ENCODE results near the gene VARS2. TPM values are rescaled to one million over a fixed set of nuclear protein-coding genes. Genes with fewer than 3 reads are reported as not detected.
"Not testable (repeated sequence)": the region's sequence is repeated elsewhere in the genome, so short reads cannot be mapped to it uniquely, and the experiment has no call there.

The VARS2 gene
- total RNA-seq, 2 donors from 2014 or later, result 12.1 to 13.6 TPM

DNA sequence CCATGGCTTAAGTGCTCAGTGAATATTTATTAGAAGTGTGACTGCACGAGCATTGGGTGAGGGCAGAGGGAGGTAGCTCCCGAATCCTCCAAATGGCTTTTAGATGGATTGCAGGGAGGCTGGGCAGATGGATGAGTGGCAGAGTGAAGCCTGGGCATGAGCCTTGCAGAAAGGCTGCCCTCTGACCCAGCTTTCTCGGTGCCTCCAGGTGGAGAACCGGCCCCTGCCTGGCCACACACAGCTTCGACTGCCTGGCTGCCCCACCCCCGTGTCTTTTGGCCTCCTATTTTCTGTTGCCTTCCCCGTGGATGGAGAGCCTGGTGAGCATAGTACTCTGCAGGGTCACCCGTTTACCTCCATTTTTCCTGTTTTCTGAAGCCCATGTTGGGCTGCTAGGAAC is 3.4 kb downstream of the VARS2 start:
- DNase-seq (ENCODE audit: low spot score), result no peak
- Histone ChIP-seq H3K4me1 (peaks cover 0 to 25% of the 10 kb centered on the region in 2 donors), H3K36me3 (peaks cover 37% of the 10 kb centered on the region), H3K9me3 (no peaks in the 10 kb centered on the region), H3K27ac (no peak overlapping the region), H3K4me3 (no peak overlapping the region), H3K27me3 (no peaks in the 10 kb centered on the region)
- TF ChIP-seq, protein P1, sequence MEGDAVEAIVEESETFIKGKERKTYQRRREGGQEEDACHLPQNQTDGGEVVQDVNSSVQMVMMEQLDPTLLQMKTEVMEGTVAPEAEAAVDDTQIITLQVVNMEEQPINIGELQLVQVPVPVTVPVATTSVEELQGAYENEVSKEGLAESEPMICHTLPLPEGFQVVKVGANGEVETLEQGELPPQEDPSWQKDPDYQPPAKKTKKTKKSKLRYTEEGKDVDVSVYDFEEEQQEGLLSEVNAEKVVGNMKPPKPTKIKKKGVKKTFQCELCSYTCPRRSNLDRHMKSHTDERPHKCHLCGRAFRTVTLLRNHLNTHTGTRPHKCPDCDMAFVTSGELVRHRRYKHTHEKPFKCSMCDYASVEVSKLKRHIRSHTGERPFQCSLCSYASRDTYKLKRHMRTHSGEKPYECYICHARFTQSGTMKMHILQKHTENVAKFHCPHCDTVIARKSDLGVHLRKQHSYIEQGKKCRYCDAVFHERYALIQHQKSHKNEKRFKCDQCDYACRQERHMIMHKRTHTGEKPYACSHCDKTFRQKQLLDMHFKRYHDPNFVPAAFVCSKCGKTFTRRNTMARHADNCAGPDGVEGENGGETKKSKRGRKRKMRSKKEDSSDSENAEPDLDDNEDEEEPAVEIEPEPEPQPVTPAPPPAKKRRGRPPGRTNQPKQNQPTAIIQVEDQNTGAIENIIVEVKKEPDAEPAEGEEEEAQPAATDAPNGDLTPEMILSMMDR (IDR thresholded peaks at IDR 0.05), result no peak

DNA sequence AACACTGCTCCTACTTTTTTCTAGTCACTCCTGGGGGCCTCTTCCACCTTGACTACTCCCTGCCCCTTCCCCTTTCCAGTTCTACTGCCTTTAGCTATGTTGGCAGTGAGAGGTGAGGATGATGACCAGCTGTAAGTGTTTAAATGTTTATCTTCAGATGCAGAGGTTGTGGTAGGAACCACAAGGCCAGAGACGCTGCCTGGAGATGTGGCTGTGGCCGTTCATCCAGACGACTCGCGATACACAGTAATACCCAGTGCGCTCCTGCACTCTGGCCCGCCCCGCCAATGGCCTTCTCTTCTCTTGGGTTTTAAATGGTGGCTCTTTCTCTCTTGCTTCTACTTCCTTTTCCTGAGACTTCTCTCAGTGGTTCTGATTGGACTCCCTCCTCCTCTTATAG is 4.6 kb downstream of the VARS2 start:
- Histone ChIP-seq H3K27ac (no peak overlapping the region), H3K36me3 (peaks cover 47% of the 10 kb centered on the region), H3K27me3 (no peaks in the 10 kb centered on the region), H3K4me3 (no peak overlapping the region), H3K4me1 (peaks cover 0 to 21% of the 10 kb centered on the region in 2 donors), H3K9me3 (no peaks in the 10 kb centered on the region)
- DNase-seq (ENCODE audit: low spot score), result no peak
- TF ChIP-seq, protein P1 (IDR thresholded peaks at IDR 0.05), result no peak

DNA sequence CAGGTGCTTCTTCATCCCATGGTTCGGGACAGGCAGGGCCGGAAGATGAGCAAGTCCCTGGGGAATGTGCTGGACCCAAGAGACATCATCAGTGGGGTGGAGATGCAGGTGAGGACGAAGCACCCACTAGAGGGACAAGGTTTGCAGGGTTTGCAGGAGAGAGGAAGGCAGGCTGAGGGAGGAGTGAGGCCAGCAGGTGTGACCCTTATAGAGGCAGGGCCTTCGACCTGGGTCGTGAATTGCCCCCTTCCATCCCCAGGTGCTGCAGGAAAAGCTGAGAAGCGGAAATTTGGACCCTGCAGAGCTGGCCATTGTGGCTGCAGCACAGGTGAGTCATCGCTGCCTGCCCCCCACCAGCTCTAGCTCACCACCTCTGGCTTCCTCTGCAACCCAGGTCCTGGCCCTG is 8.4 kb downstream of the VARS2 start:
- H3K36me3 ChIP-seq, result peaks cover 61% of the 10 kb centered on the region
- no peak overlapping the region for H3K4me3 ChIP-seq
- TF ChIP-seq, protein P1 (IDR thresholded peaks at IDR 0.05), result no peak
- H3K4me1 ChIP-seq, result peaks cover 0 to 11% of the 10 kb centered on the region in 2 donors
- no peak overlapping the region for H3K27ac ChIP-seq
- no peak for DNase-seq (ENCODE audit: low spot score)
- H3K9me3 ChIP-seq, result no peaks in the 10 kb centered on the region
- no peaks in the 10 kb centered on the region for H3K27me3 ChIP-seq

DNA sequence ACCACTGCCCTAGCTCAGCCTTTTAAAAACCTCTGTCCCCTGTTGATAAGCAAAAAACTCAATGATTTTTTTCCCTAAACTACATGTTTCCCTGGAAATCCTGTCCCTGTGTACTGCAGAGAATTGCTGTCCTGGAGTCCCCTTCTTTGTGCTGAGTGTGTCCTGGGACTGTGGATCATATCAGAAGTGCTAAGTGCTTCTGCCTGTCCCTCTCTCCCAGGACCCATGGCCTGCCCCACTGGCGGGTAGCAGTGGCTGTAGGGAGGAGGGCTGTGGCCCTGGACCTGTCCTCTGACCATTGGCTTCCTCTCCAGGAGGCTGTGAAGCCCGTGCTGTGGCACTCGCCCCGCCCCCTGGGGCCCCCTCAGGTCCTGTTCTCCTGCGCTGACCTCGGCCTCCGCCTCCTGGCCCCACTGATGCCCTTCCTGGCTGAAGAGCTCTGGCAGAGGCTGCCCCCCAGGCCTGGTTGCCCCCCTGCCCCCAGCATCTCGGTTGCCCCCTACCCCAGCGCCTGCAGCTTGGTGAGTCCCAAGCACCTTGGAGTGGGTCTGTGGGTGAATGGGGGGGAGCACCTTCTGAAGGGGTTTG is 10.1 kb downstream of the VARS2 start:
- H3K4me3 ChIP-seq; DNase-seq (ENCODE audit: low spot score); H3K27me3 ChIP-seq; H3K9me3 ChIP-seq; H3K27ac ChIP-seq: not testable (repeated sequence)
- Histone ChIP-seq H3K4me1 (peaks cover 0 to 11% of the 10 kb centered on the region in 2 donors), H3K36me3 (peaks cover 54% of the 10 kb centered on the region)

DNA sequence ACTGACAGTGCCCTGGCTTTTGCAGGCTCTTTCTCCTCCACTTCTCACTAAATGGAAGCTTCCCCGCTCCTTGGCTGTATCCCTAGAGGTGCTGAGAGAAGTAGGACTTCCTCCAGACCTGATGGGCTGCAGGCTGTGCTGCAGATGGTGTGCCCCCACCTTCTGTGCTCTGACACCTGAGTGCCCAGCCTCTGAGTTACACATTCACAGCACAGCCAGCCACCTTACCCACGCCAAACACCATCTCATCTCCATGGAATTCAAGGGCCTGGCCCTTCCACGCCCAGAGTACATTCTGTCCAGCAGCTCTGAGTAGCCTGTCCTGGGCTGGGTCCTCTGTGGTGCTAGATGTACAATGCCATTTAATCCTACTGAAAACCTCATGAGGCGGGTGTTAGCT is 12.6 kb downstream of the VARS2 start:
- TF ChIP-seq, protein P1 (IDR thresholded peaks at IDR 0.05), result no peak
- no peaks in the 10 kb centered on the region for H3K27me3 ChIP-seq
- no peak for DNase-seq (ENCODE audit: low spot score)
- peaks cover 33% of the 10 kb centered on the region for H3K36me3 ChIP-seq
- H3K27ac ChIP-seq, result peak overlapping the region in 1 of 2 donors; percentile 48
- no peak overlapping the region for H3K4me3 ChIP-seq
- peaks cover 0 to 10% of the 10 kb centered on the region in 2 donors for H3K9me3 ChIP-seq
- peaks cover 0 to 11% of the 10 kb centered on the region in 2 donors for H3K4me1 ChIP-seq

DNA sequence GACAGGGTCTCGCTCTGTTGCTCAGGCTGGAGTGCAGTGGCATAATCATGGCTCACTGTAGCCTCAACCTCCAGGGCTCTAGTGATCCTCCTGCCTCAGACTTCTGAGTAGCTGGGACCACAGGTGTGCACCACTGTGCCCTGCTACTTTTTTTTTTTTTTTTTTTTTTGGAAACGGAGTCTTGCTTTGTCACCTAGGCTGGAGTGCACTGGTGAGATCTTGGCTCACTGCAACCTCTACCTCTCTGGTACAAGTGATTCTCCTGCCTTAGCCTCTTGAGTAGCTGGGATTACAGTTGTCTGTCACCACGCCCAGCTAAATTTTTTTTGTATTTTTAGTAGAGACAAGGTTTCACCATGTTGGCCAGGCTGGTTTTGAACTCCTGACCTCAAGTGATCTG is 13.0 kb downstream of the VARS2 start:
- Histone ChIP-seq H3K27ac (peak overlapping the region in 1 of 2 donors; percentile 48), H3K36me3 (peaks cover 29% of the 10 kb centered on the region)

DNA sequence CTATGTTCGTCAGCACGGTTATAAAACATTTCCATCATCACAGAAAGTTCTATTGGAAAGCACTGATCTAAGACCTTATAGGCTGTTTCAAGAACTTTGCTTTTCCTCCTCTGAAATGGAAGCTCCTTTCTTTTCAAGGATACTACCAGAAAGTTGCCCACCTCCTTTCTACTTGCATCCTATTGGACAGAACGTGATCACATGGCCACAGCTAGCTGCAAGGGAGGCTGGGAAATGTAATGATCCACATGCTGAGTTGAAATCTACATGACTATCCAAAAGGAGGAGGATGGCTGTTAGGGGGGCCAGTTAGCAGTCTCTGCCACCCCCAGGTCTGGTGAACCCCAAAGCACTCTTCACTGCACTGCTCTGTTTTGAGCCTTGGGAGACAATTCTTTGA is 14.6 kb downstream of the VARS2 start:
- Histone ChIP-seq H3K36me3 (peaks cover 13% of the 10 kb centered on the region), H3K27ac (no peak overlapping the region), H3K27me3 (no peaks in the 10 kb centered on the region), H3K9me3 (peaks cover 0 to 10% of the 10 kb centered on the region in 2 donors), H3K4me3 (no peak overlapping the region), H3K4me1 (peaks cover 0 to 11% of the 10 kb centered on the region in 2 donors)
- no peak for DNase-seq (ENCODE audit: low spot score)
- TF ChIP-seq, protein P1 (IDR thresholded peaks at IDR 0.05), result no peak

More for the DNA sequence above, 13.0 kb downstream of the VARS2 start:
- peaks cover 0 to 11% of the 10 kb centered on the region in 2 donors for H3K4me1 ChIP-seq
- DNase-seq (ENCODE audit: low spot score); H3K9me3 ChIP-seq; H3K4me3 ChIP-seq; H3K27me3 ChIP-seq: not testable (repeated sequence)
